ELF-1 (cell line): ENCODE measurements around the gene HMG20A.
A peak's percentile ranks its signal among the peaks of the same experiment; 100 is the strongest.

Source experiments
- DNase-seq: peaks from one replicate; pipeline ENCODE4 v3.0.0-alpha.2; 2016; ENCODE audit warnings: low read depth, low spot score

The HMG20A gene

DNA sequence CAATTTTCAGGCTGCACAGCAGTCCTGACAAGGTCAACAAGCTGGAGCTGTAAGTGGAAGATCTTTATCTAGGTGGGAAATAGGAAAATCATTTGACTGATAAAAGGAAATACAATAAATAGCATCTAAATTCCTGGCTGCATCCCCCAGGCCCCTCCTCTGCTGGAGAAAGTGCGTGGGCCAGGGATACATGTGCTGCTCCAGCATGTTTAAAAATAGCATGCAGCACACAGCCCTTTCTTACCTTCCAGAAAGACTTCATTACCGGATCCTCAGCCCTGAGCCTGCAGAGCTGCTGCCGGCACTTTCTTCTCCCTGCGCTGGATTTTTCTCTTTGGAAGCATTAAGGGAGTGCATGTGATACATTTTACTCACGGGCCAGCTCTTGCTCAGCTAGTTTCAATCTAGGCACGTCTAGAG, 77.3 kb downstream of the HMG20A start:
- peak; percentile 23 for DNase-seq

DNA sequence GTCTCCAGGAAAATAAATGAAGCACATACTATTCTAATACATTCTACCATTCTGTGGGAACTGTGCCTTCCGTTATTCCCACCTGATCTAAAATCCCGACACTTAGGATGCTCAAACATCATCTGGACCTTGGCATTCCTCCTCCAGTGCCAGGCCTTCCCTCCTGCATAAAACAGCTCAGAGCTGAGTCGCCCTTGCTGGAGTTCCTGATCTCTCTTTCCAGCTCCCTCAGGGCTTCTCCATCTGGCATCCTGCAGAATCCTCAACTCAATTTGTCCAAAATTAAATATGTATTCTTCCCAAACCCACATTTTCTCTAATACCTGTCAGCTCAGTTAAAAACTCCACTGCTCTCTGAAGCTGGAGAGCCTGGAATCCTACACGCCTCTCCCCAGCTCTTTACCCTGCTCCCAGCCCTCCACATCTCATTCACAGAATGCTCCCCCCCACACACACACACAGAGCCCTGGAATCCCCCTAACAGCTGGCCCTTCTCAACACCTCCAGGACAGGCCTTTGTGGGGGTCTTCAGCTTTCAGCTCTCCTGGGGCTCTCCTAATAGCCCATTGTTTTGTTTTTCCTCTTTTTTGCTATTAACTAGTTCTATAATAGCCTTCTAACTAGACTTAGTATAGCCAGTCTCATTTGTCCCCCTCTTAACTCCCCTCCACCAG, 78.5 kb downstream of the HMG20A start:
- peak; percentile 1 for DNase-seq

DNA sequence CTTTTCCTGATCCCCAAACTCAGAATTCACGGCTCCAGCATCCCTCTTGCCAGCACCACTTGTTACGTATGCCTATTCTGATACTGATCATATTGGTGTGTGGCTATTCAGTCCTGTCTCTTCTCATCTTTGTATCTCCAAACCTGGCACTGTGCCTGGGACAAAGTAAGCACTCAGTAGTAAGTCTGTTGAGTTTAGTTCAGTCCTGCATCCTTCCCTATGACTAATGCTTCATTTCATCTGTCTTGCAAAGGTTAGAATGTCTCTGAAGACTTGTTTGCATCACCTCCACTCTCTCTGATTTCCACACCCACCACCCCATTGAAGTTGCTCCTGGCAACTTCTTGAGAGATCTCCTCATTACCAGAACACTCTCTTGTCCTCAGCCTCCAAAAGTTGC, 80.3 kb downstream of the HMG20A start:
- peak; percentile 1 for DNase-seq

DNA sequence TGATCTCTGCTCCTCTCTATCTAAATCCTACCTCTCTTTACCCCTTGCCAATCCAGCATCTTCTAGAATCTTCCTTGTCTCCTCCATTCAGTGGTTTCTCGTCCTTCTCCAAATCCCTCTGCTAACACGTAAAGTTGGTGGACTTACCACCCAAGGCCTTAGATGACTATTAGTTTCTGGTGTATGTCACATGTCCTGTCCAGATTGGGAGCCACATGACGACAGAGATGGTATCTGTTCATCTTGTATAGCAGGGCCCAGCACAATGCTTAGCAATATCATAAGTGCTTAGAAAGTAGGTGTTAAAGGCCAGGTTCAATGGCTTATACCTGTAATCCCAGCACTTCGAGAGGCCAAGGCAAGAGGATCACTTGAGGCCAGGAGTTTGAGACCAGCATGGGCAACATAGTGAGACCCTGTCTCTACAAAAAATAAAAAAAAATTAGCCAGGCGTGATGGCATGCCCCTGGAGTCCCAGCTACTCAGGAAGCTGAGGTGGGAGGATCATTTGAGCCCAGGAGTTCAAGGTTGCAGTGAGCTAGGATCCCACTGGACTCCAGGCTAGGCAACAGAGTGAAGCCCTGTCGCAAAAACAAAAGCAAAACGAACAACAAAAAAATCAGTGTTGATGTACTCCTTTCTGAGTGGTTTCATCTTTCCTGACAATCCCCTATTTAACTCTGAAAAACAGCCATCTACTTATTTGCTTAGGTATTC, 81.8 kb downstream of the HMG20A start:
- no peak for DNase-seq

DNA sequence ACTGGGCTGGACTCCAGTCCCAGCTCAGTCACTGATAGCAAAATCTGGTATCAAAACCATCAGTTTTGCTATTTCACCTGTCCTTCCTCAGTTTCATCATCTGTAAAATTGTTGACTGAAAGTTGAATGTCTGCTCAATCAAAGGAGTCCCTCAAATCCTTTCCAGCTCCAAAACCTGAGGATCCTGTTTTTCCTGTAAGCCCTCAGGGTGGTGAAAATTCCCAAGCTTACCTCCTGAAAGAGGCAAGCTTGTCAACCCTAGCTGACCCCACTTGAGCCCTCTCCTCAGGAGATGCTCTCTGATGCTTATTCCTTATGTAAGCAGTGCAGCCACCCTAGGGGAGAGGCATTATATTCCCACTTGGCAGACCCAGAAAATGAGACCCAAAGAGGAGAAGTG, 82.6 kb downstream of the HMG20A start:
- peak; percentile 89 for DNase-seq

DNA sequence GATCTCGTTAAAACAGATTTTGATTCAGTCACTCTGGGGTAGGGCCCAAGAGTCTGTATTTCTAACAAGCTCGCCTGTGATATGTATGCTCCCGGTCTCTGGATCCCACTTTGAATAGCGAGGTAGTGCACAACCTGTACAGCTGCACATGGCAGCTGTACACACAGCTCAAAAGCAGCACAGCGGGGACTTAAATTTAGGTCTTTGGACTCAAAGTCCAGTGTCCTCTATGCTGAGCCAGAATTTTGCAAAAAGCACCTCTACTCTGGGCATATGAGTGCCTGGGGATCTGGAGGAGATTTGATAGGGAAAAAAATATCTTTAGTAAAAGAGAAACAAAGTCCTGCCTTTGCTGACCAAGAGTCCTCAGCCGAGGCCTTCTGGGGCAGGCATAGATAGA, 83.1 kb downstream of the HMG20A start:
- no peak for DNase-seq

DNA sequence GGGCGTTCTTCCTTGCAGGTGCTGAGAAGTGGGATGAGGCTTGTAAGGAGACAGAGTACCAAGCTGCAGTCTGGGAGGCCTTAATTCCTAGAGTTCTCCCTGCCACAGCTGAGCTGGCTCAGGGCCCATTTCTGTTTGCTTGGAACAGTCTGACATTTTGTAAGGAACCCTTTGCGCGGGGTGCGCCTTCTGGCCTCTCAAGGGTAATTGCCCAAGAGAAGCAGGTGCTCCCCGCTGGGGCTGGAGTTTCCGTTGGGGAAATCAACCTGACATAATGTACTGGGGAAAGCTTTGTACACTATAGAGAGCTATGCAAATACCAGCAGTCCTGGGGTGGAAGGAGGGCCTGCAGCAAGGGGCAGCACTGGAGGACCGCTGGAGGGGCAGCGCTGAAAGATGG, 83.6 kb downstream of the HMG20A start:
- peak; percentile 6 for DNase-seq

DNA sequence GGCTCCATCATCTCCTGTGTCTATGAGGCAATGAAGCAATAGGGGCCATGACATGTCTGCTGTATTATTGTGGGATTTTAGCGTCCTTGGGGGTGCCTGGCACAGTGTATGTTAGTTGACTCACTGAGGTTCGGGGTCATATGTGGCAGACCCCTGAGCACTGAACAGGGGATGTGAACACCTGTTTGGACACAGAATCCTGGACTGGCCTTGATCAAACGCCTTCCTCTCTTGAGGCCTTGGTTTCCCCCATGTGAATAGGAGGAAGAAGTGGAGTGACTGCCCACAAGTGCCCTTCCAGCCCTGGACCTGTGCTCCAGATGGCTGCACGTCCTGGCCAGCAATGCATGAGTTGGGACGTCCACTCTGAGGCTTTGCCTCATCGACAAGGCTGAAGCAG, 84.2 kb downstream of the HMG20A start:
- no peak for DNase-seq

DNA sequence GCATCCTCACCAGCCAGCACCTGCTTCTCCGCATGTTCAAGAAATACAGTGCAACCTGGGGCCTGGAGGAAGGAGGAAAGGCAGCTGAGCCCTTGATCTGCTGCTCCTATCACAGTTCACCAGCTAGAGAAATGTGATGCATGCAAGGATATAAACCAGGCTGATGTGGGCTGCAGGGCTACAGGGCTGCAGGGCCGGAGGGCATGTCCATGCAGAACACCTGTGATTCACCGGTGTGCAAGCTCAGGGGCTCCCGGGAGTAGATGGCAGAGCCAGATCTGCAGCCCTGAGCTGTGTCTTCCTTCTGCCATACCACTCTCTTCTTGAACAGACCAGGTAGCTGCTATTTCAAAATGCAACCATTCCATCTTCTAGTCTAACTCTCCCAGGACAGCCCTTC, 84.9 kb downstream of the HMG20A start:
- peak; percentile 39 for DNase-seq

DNA sequence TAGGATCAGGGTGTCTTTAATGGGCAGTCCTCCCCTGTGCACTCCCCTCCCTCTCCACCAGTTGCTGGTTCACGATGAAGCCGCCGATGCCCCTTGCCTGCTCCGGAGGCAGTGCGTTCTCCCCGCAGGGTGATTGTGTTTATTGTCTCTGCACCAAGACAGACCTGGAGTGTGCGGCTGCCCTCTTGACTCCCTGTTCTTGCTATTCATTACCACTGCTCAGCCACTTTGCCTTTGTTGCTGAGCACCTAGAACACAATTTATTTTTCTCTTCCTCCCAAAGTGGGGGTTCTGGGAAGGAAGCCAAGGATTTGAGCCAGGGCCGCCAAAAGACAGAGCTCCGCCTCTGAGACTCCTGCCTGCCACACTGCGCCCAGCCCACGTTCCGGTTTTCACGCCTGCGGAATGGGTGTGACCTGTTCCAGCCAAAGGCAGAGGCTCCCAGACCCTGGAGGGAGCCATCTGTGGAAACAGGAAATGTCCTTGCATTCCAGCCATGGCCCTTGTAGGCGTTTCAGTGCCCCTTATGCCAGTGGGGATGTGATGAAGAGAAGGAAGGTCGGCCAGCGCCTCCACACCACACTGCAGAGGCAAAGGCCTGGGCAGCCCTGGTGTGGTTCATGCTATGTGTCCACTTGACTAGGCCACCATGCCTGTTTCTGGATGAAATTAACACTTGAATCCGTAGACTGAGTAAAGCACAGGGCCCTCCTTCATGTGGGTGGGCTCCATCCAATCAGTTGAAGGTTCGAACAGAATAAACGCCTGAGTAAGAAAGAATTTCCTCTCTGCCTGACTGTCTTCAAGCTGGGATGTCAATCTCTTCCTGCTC, 85.8 kb downstream of the HMG20A start:
- peak; percentile 61 for DNase-seq

DNA sequence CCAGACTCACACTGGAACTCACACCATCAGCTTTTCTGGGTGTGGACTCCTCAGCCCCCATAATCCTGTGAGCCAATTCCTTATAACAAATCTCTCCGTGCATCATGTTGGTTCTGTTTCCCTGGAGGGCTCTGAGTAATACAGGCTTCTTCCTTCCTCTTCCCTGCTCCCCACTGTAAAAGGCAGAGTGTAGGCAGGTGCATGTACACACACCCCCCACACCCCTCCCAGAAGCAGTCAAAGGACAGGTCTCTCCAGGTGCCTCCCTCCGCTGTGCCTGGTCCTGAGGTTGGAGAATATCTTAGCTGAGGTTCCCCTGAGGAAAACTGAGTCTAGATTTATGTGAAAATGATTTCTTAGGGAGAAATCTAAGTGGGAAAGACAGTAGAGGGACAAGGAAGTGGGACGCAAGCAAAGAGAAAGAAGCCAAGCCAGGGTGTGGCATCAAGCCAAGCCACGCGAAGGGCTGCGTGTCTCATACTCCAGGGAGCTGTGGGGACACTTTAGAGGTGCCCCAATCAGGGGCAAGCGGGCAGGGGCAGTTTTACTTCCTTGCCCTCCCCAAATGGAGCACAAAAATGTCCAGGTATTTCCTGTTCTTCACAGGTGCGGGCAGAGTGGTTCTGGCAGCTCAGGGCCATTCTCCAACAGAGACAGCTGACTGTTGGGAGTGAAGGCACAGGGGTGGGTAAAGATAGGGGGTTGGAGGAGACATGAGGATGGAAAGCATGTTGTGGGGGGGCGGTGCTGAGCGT, 86.6 kb downstream of the HMG20A start:
- DNase-seq: peak; percentile 1

DNA sequence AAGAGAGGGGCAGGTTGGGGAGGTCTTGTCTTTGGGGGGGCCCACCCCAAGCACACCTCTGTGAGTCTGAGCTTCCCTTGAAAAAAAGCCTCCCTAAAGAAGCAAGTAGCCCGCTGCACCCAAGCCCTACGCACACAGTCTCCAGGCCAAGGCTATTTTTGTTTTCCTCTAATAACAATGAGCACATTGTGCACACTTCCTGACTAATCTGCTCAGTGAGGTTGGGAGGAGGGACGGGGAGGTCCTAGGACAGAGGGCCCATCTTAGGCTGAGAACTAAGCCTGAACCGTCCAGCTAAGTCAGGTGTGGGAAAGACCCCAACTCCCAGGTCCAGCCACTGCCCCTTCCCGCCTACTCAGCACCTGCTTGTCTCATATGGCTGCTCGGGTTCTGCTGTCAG, 87.2 kb downstream of the HMG20A start:
- peak; percentile 2 for DNase-seq

DNA sequence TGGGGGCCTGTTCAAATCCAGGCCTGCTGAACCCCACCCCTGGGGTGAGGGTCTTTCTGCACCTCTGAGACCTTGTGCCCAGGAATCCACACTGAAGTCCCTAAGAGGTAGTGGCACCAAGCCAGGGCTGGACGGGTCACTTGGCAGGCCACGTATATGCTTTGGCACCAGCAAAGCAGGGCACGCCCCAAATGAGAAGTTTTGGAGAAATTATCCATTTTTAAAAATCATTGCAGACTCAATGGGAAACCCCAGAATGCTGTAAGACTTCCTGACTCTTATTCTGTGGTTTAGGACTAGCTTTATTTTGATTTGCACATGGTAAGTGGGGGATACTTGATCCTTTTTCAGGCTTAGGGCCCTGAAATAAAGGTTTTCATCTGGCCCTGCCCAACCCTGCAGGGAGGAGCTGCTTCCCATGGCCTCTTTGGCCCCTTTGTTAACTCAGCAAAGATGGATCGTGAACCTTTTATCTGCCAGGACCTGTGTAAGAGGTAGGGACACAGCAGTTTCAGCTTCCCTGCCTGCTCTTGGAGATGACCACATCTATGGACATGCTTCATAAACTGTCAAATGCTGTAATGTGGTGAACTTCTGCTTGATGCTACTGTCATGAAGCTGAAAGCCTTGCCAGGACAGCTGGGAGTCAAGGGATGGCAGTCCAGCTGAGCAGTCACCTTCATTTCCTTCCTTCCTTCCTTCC, 88.0 kb downstream of the HMG20A start:
- DNase-seq: peak; percentile 2

DNA sequence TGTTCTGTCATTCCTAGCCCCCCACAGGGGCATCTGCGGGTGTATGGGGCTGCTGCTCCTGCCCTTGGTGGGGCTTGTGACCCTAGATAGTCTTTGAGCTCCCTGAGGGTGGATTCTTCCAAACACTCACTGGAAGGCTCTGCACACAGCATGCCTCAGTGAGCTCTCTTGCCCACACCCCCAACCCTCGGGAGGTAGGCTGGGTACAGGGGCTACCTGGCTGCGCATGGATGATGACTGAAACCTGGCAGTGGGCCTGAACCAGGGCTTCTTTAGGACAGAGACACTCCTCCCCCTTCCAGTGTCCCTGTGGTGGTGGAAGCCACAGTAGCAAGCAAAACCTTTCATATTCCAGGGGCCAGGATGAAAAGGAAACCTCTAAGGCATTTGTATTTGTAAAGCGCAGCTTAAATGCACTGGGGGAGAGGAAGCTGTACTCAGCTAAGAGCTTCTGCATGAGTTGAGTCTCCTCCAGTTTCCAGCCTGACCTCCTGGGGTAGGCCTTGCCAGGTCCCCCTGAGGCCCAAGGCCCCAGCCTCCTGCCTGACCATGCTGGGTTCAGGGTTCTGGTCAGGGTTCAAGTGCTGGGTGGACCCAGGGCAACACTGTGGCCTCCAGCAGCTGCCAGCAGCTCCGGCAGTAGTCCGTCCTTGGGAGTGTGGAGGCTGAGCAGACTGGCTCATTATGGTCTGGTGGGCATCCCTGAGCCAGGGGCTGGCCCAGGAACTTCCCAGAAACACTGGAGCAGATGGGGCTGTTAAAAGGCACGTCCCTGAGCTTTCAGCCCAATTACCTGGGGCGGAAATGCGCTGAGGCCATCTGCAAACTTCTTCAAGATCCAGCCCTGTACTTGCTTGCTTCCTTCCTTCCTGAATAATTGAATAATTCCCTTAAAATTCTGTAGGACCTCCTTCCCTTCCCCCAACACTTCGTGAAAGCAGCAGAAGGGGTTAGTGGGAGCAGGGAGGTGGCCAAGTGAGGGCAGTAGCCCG, 89.7 kb downstream of the HMG20A start:
- DNase-seq: peak; percentile 63

DNA sequence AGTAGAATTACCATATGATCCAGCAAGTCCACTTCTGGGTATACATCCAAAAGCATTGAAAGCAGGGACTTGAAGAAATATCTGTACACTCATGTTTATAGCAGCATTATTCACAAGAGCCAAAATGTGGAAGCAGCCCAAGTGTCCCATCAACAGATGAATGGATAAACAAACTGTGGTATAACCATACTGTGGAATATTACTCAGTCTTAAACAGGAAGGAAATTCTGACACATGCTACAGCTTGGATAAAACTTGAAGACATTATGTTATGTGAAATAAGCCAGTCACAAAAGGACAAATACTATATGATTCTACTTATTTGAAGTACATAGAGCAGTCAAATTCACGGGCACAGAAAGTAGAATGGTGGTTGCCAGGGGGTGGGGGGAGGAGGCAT, 91.2 kb downstream of the HMG20A start:
- no peak for DNase-seq

DNA sequence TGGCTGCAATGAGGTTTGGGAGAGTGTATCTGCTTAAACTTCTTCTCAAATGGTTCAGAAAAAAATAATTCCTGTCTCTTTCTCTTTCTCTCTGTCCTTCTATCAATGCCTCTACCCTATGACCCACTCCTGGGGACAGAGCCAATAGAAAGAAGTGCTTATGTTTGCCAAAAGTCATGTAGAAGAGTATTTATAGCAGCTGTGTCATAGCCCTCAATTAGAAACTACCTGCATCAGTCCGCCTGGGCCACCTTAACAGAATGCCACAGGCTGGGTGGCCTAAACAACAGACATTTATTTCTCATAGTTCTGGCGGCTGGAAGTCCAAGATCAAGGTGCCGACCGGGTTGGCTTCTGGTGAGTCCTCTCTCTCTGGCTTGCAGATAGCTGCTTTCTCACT, 92.5 kb downstream of the HMG20A start:
- no peak for DNase-seq

DNA sequence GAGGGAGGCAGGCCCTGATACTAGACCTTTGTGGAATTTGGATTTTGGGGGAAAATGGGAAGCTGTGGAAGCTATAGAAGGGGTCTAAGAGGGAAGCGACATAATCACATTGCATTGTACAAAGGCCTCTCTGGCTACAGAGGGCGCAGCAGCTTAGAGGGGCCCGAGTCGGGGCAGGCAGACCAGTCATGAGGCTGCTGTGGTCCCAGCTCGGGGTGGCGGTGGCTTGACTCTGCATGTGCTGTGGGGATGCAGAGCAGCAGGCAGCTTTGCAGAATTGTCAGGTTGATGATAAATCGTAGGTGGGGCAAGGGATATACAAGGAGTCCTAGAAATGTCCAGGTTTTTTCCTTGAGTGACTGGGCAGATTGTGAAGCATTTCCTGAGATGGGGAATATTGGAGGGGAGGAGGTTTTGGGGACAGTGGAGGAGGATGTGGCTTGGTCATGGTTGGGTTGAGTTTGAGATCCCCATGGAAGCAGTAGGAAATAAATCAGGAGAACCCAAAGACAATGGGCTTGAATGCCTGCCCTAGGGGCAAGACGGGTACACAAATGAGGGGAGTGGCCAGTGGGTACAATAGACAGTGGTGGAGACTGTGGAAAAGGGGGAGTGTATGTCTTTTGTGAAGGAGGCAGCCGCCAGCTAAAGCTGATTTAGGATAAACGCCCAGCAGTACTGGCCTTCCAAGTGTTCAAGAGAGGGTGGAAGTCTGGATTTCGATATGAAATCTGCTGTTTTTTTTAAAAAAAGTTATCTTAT, 94.1 kb downstream of the HMG20A start:
- peak; percentile 47 for DNase-seq

DNA sequence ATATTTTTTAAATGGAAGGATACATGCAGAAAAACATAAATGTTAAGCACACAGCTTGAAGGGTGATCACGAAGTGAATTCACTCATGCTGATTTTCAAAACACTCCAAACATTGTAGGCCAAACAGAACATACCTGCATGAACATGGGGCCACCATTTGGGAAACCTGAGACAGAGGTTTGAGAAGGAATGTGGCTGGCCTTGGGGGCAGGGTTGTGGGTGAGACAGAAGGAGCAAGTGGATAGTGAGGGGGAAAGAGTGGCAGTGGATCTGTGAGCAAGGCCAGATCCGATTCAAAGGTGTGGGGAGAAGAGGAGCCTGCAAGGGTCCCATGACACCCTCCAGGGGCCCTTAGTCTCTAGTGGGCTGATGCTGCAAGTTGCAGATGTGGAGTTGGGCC, 94.9 kb downstream of the HMG20A start:
- peak; percentile 20 for DNase-seq

DNA sequence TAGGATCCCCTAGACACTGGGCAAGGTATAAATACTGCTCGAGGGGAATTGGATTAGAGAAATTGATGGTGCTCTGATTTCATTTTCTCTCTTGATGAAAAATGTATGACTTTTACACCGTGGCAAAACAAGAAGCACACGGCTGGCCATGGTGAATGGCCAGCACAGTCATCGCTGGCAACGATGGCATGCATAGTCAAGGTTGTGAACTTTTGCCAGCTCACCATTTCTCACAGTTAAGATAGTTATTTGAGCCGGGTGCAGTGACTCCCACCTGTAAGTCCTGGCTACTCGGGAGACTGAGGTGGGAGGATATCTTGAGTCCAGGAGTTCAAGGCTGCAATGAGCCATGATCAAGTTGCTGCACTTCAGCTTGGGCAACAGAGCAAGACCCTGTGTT, 95.4 kb downstream of the HMG20A start:
- DNase-seq: peak; percentile 0
